A549 (cell line): ENCODE data around the gene CDH5. TPM values are rescaled to one million over a fixed set of nuclear protein-coding genes. Genes with fewer than 3 reads are reported as not detected.
A peak's percentile ranks its signal among the peaks of the same experiment; 100 is the strongest.

ENCODE experiments used
- ATAC-seq, 2 experiments: fragments of 200-7000 bp in 1 of 2; fragments of >200 bp in 1 of 2; cut with Nextera tagmentation in 1 of 2; cut with Tn5 transposase in 1 of 2; 3 replicates each; pipeline versions ENCODE4 v1.8.0 to v1.9.1; 2018 to 2020; ENCODE audit warnings: mild to moderate bottlenecking in 1 of 2, moderate library complexity in 1 of 2
- CTCF ChIA-PET: fragments of 300-600 bp; sonication (Branson Sonifier 250); formaldehyde crosslinking; extraction: SDS; loops from one replicate; lab custom pipeline; 2021; ENCODE audit warnings: antibody characterized with exemption, inconsistent platforms; lab: Yijun Ruan, JAX
- POLR2A ChIA-PET: fragments of 350-600 bp; formaldehyde crosslinking; extraction: SDS; loops from one replicate; lab custom pipeline; 2021; ENCODE audit warnings: antibody characterized with exemption, inconsistent platforms; lab: Yijun Ruan, JAX
- DNase-seq, 2 experiments: peaks; one replicate each; pipeline versions ENCODE4 v3.0.0 to v3.0.0-alpha.2; 2011 to 2016; ENCODE audit warnings: low read depth in 1 of 2, low spot score in 1 of 2
- FAIRE-seq: peaks from 2 replicates; lab custom pipeline; 2011; peaks lifted over from hg19 to GRCh38; lab: Jason Lieb, UNC
- H3K27ac ChIP-seq, 2 experiments: fragments of >200 bp; sonication (Bioruptor Twin); formaldehyde crosslinking; 3 replicates each; pipeline ENCODE4 v1.5.1; 2016 to 2017
- H3K4me1 ChIP-seq: fragments of >200 bp; sonication (Bioruptor Twin); formaldehyde crosslinking; 3 replicates; pipeline ENCODE4 v1.6.1; 2016
- H3K4me2 ChIP-seq: fragments of >200 bp; sonication (Bioruptor Twin); formaldehyde crosslinking; 3 replicates; pipeline ENCODE4 v1.6.1; 2016
- H3K4me3 ChIP-seq: fragments of >200 bp; sonication (Bioruptor Twin); formaldehyde crosslinking; 3 replicates; pipeline ENCODE4 v1.5.1; 2016
- H3K9me3 ChIP-seq: fragments of >200 bp; sonication (Bioruptor Twin); formaldehyde crosslinking; 3 replicates; pipeline ENCODE4 v1.6.1; 2016
- BCL3 ChIP-seq: fragments of >200 bp; sonication (Bioruptor Twin); formaldehyde crosslinking; IDR thresholded peaks from 3 replicates; pipeline ENCODE4 v1.6.1; 2016
- BHLHE40 ChIP-seq: IDR thresholded peaks from 2 replicates; pipeline ENCODE4 v1.6.1; 2012; ENCODE audit warnings: low read depth, low read length, inconsistent platforms
- CBX2 ChIP-seq: fragments of 200-600 bp; sonication (generic); IDR thresholded peaks from 2 replicates; pipeline ENCODE4 v1.6.1; 2016; ENCODE audit warnings: low read depth, mild to moderate bottlenecking, borderline replicate concordance
- CBX8 ChIP-seq: fragments of 200-600 bp; sonication (generic); IDR thresholded peaks from 2 replicates; pipeline ENCODE4 v1.6.1; 2016
- CHD2 ChIP-seq: fragments of 150-350 bp; IDR thresholded peaks from 2 replicates; pipeline ENCODE4 v1.6.1; 2014; ENCODE audit warnings: low read length; ENCODE audit not compliant: partially characterized antibody
- CTCF ChIP-seq: fragments of >200 bp; sonication (Bioruptor Twin); formaldehyde crosslinking; IDR thresholded peaks from 3 replicates; pipeline ENCODE4 v1.5.1; 2016
- FOSL2 ChIP-seq, 2 experiments: fragments of 450-650 bp in 1 of 2; fragments of >200 bp in 1 of 2; sonication (Bioruptor Twin) in 1 of 2; formaldehyde crosslinking; IDR thresholded peaks; 2 replicates each; pipeline versions ENCODE4 v1.5.0 to v1.6.1; 2016 to 2020; ENCODE audit warnings: mild to moderate bottlenecking in 1 of 2, moderate library complexity in 1 of 2
- FOXS1 ChIP-seq: fragments of 250-450 bp; sonication (Bioruptor Pico); IDR thresholded peaks from 2 replicates; pipeline ENCODE4 v1.5.0; 2020; ENCODE audit warnings: mild to moderate bottlenecking, moderate library complexity
- GATA3 ChIP-seq: IDR thresholded peaks from 2 replicates; pipeline ENCODE4 v1.6.1; 2012; ENCODE audit warnings: borderline replicate concordance
- HEYL ChIP-seq: fragments of 250-450 bp; sonication (Bioruptor Pico); IDR thresholded peaks from 2 replicates; pipeline ENCODE4 v1.8.0; 2021; ENCODE audit warnings: mild to moderate bottlenecking, moderate library complexity
- HOXB13 ChIP-seq: fragments of 250-450 bp; sonication (Bioruptor Pico); IDR thresholded peaks from 2 replicates; pipeline ENCODE4 v1.5.0; 2020; ENCODE audit warnings: low read depth, mild to moderate bottlenecking, moderate library complexity
- JUNB ChIP-seq: fragments of >200 bp; sonication (Bioruptor Twin); formaldehyde crosslinking; IDR thresholded peaks from 2 replicates; pipeline ENCODE4 v1.6.1; 2016
- MAFK ChIP-seq: fragments of 450-650 bp; IDR thresholded peaks from 2 replicates; pipeline ENCODE4 v1.6.1; 2014; ENCODE audit not compliant: partially characterized antibody
- MAZ ChIP-seq: fragments of 150-350 bp; IDR thresholded peaks from 2 replicates; pipeline ENCODE4 v1.6.1; 2014; ENCODE audit warnings: antibody characterized with exemption, low read depth, low read length, borderline replicate concordance
- MYC ChIP-seq: IDR thresholded peaks from 2 replicates; pipeline ENCODE4 v1.6.1; 2012; ENCODE audit warnings: mild to moderate bottlenecking, inconsistent platforms, low read length, improper control_type of control experiment, borderline replicate concordance
- POLR2AphosphoS2 ChIP-seq: conservative IDR thresholded peaks from 2 replicates; pipeline ENCODE4 v1.6.1; 2012; ENCODE audit warnings: low read length, improper control_type of control experiment, inconsistent platforms
- RNF2 ChIP-seq: fragments of 200-600 bp; sonication (generic); IDR thresholded peaks from 2 replicates; pipeline ENCODE4 v1.6.1; 2016; ENCODE audit warnings: low read depth, mild to moderate bottlenecking, antibody characterized with exemption, moderate library complexity, borderline replicate concordance
- SMC3 ChIP-seq: fragments of >200 bp; sonication (Bioruptor Twin); formaldehyde crosslinking; IDR thresholded peaks from 3 replicates; pipeline ENCODE4 v1.6.1; 2018; ENCODE audit warnings: inconsistent platforms
- SREBF2 ChIP-seq: fragments of 450-650 bp; IDR thresholded peaks from 2 replicates; pipeline ENCODE4 v1.6.1; 2014; ENCODE audit warnings: mild to moderate bottlenecking, moderate library complexity
- TFCP2L1 ChIP-seq: fragments of 250-450 bp; sonication (Bioruptor Pico); IDR thresholded peaks from 2 replicates; pipeline ENCODE4 v1.5.0; 2021; ENCODE audit warnings: mild to moderate bottlenecking
- USF2 ChIP-seq: fragments of 450-650 bp; IDR thresholded peaks from 2 replicates; pipeline ENCODE4 v1.6.1; 2014; ENCODE audit warnings: antibody characterized with exemption
- ZC3H11A ChIP-seq: fragments of 450-650 bp; IDR thresholded peaks from 2 replicates; pipeline ENCODE4 v1.6.1; 2014; ENCODE audit warnings: antibody characterized with exemption, mild to moderate bottlenecking
- WGBS: methylation state at CpG from one replicate; pipeline ENCODE4 v1.1.6; 2017; ENCODE audit errors: missing lambda C conversion rate; 5-methylcytosine and 5-hydroxymethylcytosine counted together
- polyA plus RNA-seq, 4 experiments: library from polyadenylated mRNA; depleted of rRNA in 3 of 4; stranded (reverse); fragments of >200 nt; fragmentation: RNase III in 1 of 4; extraction: RNeasy Plus Mini Kit Qiagen cat#74134 plus additional on column Dnase treatment in 1 of 4; gene quantifications; 2 replicates in 3 of 4; 3 replicates in 1 of 4; pipeline ENCODE4 v1.2.3, GENCODE V29; 2011 to 2017
- TF ChIP-seq, protein P1 (sequence below): IDR thresholded peaks from 2 replicates; pipeline ENCODE4 v1.6.1; 2012

CDH5 gene
- polyA plus RNA-seq, 2 of the 4 experiments (the other 2 are of a cell fraction) = 0.01 TPM; not detected in 1

- 81% methylated on average over 8 of the region's 8 CpGs for whole genome bisulfite sequencing
- ChIA-PET POLR2A (no interaction called here), CTCF (interaction anchor here (0.6 to 1.6 kb wide), 4 partner anchors 15 to 522 kb away, joined by 3 to 4 read pairs (median 3); no protein-coding TSS in a partner anchor)
- ATAC-seq = no peak
- no peak overlapping the region; a peak in 1 of 6 replicates for H3K27ac ChIP-seq
- TF ChIP-seq FOSL2 (IDR thresholded peaks at IDR 0.05) (no peak), FOSL2 (CRISPR knock-in tag; IDR thresholded peaks at IDR 0.05) (no peak), MAFK (no peak), CBX2 (no peak), GATA3 (no peak), CHD2 (no peak), HOXB13 (CRISPR knock-in tag) (no peak), MYC (no peak), TFCP2L1 (CRISPR knock-in tag) (no peak), CTCF (no peak), FOXS1 (CRISPR knock-in tag) (no peak), CBX8 (no peak), POLR2AphosphoS2 (no peak), MAZ (no peak), SREBF2 (no peak), BCL3 (no peak), SMC3 (no peak), RNF2 (no peak)
- H3K4me1 ChIP-seq = peaks cover 17% of the 10 kb centered on the region
- FAIRE-seq = no peak
- DNase-seq = no peak
- no peak overlapping the region for H3K4me2 ChIP-seq
- no peaks in the 10 kb centered on the region for H3K9me3 ChIP-seq
- H3K4me3 ChIP-seq = no peak overlapping the region
Measured at GRCh38 chr16:66431760-66432159, 65.3 kb downstream of the CDH5 start.

DNA sequence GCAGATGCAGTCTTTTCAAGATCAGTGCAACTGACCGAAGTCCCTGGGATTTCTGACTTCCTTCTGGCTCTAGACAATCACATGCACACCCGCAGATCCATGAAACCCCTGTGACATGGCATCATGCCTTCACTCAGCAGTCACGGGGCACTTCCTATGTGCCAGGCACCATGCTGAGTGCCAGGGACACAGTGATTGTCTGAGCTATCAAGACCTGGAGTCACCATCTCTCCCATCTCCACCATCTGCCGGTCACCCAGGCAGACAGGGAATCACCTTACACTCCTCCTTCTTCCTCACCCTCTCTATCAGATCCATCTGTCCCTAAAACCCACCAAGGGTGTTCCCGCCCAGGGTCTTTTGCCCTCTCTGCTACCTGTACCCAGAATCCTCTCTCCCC lies 65.9 kb downstream of the CDH5 start:
- Histone ChIP-seq H3K4me2 (no peak overlapping the region), H3K27ac (peak overlapping the region in 1 of 2 experiments; percentile 14; a peak in 1 of 6 replicates), H3K9me3 (no peaks in the 10 kb centered on the region), H3K4me1 (peaks cover 17% of the 10 kb centered on the region), H3K4me3 (no peak overlapping the region)
- TF ChIP-seq CTCF (no peak), USF2 (no peak), CBX2 (no peak), HOXB13 (CRISPR knock-in tag) (no peak), ZC3H11A (no peak), TFCP2L1 (CRISPR knock-in tag) (no peak), JUNB (no peak), BHLHE40 (no peak), HEYL (CRISPR knock-in tag) (no peak)
- TF ChIP-seq, protein P1, sequence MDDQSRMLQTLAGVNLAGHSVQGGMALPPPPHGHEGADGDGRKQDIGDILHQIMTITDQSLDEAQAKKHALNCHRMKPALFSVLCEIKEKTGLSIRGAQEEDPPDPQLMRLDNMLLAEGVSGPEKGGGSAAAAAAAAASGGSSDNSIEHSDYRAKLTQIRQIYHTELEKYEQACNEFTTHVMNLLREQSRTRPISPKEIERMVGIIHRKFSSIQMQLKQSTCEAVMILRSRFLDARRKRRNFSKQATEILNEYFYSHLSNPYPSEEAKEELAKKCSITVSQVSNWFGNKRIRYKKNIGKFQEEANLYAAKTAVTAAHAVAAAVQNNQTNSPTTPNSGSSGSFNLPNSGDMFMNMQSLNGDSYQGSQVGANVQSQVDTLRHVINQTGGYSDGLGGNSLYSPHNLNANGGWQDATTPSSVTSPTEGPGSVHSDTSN = no peak
- 81% methylated on average over 5 of the region's 5 CpGs for WGBS
- ATAC-seq = no peak
- FAIRE-seq = no peak
- CTCF ChIA-PET = interaction anchor here (0.6 to 1.6 kb wide), 4 partner anchors 9 to 522 kb away, joined by 3 to 4 read pairs (median 3); no protein-coding TSS in a partner anchor
- POLR2A ChIA-PET = no interaction called here
- no peak for DNase-seq
